Neural progenitor cell (in vitro differentiated cells): ENCODE data around the gene ZNF91.

Source experiments
- CTCF ChIP-seq: fragments of 200-600 bp; sonication (generic); IDR thresholded peaks from 2 replicates; pipeline ENCODE4 v1.5.1; 2017; ENCODE audit warnings: antibody characterized with exemption, mild to moderate bottlenecking
- EZH2 ChIP-seq: fragments of 200-600 bp; sonication (generic); IDR thresholded peaks from 2 replicates; pipeline ENCODE4 v1.6.1; 2017; ENCODE audit warnings: antibody characterized with exemption, mild to moderate bottlenecking, moderate library complexity
- EZH2phosphoT487 ChIP-seq: fragments of 200-600 bp; sonication (generic); IDR thresholded peaks from 2 replicates; pipeline ENCODE4 v1.6.1; 2017; ENCODE audit warnings: antibody characterized with exemption

- TF ChIP-seq CTCF (no peak), EZH2 (no peak), EZH2phosphoT487 (no peak)
Observed at GRCh38 chr19:23382955-23383354, 12.3 kb downstream of the ZNF91 start.
